ENCODE results near the gene NGLY1. TPM values are rescaled to one million over a fixed set of nuclear protein-coding genes. Genes with fewer than 3 reads are reported as not detected.

NGLY1 gene
- total RNA-seq, result 10 to 100 TPM; 65.9 to 67.3 TPM

DNA sequence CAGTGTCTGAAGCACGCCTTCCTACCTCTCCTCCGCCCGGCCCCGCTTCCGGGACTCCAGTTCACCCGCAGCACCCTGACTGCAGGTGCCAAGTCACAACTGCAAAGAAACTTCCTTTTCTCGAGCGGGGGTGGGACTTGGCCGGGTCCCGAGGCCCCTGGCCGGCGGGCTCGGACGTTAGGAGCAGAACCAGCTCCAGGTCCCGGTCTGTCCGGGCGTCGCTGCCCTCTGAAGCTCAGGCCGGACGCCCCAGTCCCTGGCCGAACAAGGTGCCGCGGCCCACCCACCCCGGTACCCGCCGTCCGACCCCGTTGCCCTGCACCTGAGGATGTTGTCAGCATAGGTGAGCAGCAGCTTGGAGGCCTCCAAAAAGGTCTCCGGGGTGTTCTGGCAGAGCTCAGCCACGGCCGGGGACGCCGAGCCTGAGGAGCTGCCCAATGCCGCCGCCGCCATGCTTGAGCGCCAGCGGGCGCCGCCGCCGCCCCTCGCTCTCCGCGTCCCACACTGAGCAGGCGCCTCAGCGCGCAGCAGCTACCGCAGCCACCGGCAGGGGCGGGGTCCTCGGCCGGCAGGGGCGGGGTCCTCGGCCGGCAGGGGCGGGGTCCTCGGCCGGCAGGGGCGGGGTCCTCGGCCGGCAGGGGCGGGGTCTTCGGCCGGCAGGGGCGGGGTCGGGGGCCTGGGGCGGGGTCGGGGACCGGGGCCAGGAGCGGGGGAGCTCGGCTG lies at the start of gene NGLY1:
NGLY1 (minus strand) TSS at position 506 of the 723 bp plus-strand sequence; CDS start at position 453, 53 bp downstream.
- peaks cover 0 to 10% of the 10 kb centered on the region in 2 donors for H3K36me3 Mint-ChIP-seq (ENCODE audit: insufficient read depth in 2 of 2)
- H3K9me3 Mint-ChIP-seq, result no peaks in the 10 kb centered on the region
- ATAC-seq (replicated peaks in 1 of 2) (peak; percentile 93 to 95), DNase-seq (peak; percentile 89 to 91)
- peaks cover 54% of the 10 kb centered on the region for H3K4me1 Mint-ChIP-seq (ENCODE audit: low read depth)
- peak within 1 kb of the TSS; percentile 83 to 86 for H3K4me3 Mint-ChIP-seq
- H3K27me3 Mint-ChIP-seq (ENCODE audit: low read depth), result no peaks in the 10 kb centered on the region
- peak within 1 kb of the TSS; percentile 92 for H3K27ac Mint-ChIP-seq

- no peak for DNase-seq
- Mint-ChIP-seq H3K4me1 (ENCODE audit: low read depth) (peaks cover under 1% of the 10 kb centered on the region), H3K27me3 (ENCODE audit: low read depth) (peaks cover 12% of the 10 kb centered on the region), H3K9me3 (peaks cover 0 to 2% of the 10 kb centered on the region in 2 donors), H3K27ac (no peak overlapping the region), H3K4me3 (no peak overlapping the region), H3K36me3 (ENCODE audit: insufficient read depth in 2 of 2) (no peaks in the 10 kb centered on the region)
- ATAC-seq (replicated peaks in 1 of 2), result no peak
Measured at GRCh38 chr3:25831578-25831977, 48.3 kb upstream of the NGLY1 start.

DNA sequence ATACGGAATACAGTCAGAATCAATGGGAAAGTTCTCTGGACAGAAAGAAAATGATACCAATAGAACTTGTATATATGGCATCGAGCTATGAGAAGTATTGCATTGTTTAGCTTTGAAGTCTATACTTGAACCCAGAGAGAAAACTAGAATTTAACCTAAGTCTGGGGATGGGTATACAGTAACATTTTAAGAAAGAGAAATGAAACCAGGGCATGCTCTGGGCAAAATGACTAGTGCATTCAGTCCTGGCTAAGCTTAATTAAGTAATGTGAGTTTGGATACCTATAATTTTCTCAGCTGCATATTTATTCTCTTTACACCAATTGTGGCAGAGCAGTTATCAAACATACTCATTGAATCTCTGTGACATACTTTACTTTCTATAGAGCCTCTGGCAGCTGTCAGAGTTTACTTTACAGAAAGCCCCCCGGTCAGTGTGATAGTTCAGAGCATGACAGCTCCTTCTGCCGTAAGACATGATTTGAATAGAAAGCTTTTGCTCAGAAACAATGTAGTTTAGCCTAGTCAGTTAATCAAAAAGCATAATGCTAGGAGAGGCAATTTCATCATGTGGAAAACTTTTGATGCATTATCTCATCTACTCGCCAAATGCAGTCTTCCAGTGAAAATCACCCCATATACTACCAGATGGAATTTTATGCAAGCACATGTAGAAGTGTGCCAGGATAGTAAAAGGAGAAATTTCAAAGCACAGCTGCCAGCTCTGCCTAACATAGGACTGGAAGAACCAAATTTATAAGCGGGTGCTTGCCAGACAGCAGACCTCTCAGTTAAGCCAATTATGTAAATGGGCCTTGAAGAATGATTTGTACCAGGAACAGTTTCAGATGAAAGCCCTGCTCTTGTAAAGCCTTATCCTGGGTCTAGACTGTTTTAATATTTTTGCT lies 47.4 kb upstream of the NGLY1 start:
- H3K27ac Mint-ChIP-seq, result no peak overlapping the region
- DNase-seq, result no peak
- peaks cover 10% of the 10 kb centered on the region for H3K4me1 Mint-ChIP-seq (ENCODE audit: low read depth)
- H3K4me3 Mint-ChIP-seq, result no peak overlapping the region
- no peak for ATAC-seq (replicated peaks in 1 of 2)
- no peaks in the 10 kb centered on the region for H3K36me3 Mint-ChIP-seq (ENCODE audit: insufficient read depth in 2 of 2)
- peaks cover 12% of the 10 kb centered on the region for H3K27me3 Mint-ChIP-seq (ENCODE audit: low read depth)
- H3K9me3 Mint-ChIP-seq, result peaks cover 0 to 2% of the 10 kb centered on the region in 2 donors

GRCh38 chr3:25826510-25826909 lies 43.3 kb upstream of the NGLY1 start:
- H3K27me3 Mint-ChIP-seq (ENCODE audit: low read depth), result peaks cover 6% of the 10 kb centered on the region
- no peaks in the 10 kb centered on the region for H3K36me3 Mint-ChIP-seq (ENCODE audit: insufficient read depth in 2 of 2)
- H3K9me3 Mint-ChIP-seq, result peaks cover 0 to 2% of the 10 kb centered on the region in 2 donors
- DNase-seq (no peak), ATAC-seq (replicated peaks in 1 of 2) (no peak)
- H3K4me3 Mint-ChIP-seq, result no peak overlapping the region
- H3K4me1 Mint-ChIP-seq (ENCODE audit: low read depth), result peaks cover 10% of the 10 kb centered on the region
- no peak overlapping the region for H3K27ac Mint-ChIP-seq

GRCh38 chr3:25823314-25823713 lies 40.1 kb upstream of the NGLY1 start:
- H3K27me3 Mint-ChIP-seq (ENCODE audit: low read depth), result peaks cover 6% of the 10 kb centered on the region
- H3K9me3 Mint-ChIP-seq, result no peaks in the 10 kb centered on the region
- no peak overlapping the region for H3K27ac Mint-ChIP-seq
- no peak overlapping the region for H3K4me3 Mint-ChIP-seq
- ATAC-seq (replicated peaks in 1 of 2) (no peak), DNase-seq (no peak)
- peaks cover 10% of the 10 kb centered on the region for H3K4me1 Mint-ChIP-seq (ENCODE audit: low read depth)
- no peaks in the 10 kb centered on the region for H3K36me3 Mint-ChIP-seq (ENCODE audit: insufficient read depth in 2 of 2)

GRCh38 chr3:25821746-25822573 lies 38.7 kb upstream of the NGLY1 start:
- DNase-seq, result no peak
- Mint-ChIP-seq H3K27ac (no peak overlapping the region), H3K36me3 (ENCODE audit: insufficient read depth in 2 of 2) (no peaks in the 10 kb centered on the region), H3K9me3 (no peaks in the 10 kb centered on the region), H3K4me1 (ENCODE audit: low read depth) (peaks cover 10% of the 10 kb centered on the region), H3K27me3 (ENCODE audit: low read depth) (peaks cover 9% of the 10 kb centered on the region), H3K4me3 (no peak overlapping the region)
- ATAC-seq (replicated peaks in 1 of 2), result no peak

DNA sequence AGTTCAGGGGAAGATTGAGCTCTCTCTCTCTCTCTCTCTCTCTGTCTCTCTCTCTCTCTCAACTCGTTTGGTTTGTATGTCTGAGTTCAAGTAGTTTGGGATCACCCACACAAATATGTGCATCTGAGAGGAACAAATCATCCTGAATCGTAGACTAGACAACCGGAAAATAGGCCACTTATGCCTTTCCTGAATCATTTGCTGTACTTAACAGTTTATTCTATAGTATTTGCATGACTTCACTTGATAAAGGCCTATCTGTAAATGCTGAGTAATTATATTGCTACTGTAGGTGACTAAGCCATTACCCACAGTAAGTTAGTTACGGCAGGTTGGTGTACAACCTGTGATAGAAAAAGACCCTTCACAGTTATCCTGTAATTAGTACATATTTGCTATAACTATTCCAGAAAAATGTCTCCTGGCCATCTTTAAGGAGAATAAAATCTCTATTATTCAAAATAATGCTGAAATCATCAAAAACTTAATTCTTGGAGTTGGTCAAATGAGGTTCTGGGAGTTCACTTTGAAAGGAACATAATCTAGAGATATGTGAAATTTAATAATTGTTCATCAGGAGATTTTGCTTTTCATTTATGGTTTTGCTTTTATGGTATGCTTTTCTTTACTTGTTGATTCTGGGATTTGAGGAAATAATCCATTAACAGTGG lies 37.7 kb upstream of the NGLY1 start:
- Mint-ChIP-seq H3K4me3 (no peak overlapping the region), H3K36me3 (ENCODE audit: insufficient read depth in 2 of 2) (no peaks in the 10 kb centered on the region), H3K9me3 (no peaks in the 10 kb centered on the region), H3K27ac (no peak overlapping the region), H3K4me1 (ENCODE audit: low read depth) (peaks cover 3% of the 10 kb centered on the region), H3K27me3 (ENCODE audit: low read depth) (peaks cover 19% of the 10 kb centered on the region)
- DNase-seq (no peak), ATAC-seq (replicated peaks in 1 of 2) (no peak)

- ATAC-seq (replicated peaks in 1 of 2) (peak; percentile 59 to 68), DNase-seq (no peak)
- H3K4me3 Mint-ChIP-seq, result no peak overlapping the region
- H3K4me1 Mint-ChIP-seq (ENCODE audit: low read depth), result no peaks in the 10 kb centered on the region
- H3K27ac Mint-ChIP-seq, result no peak overlapping the region
- H3K36me3 Mint-ChIP-seq (ENCODE audit: insufficient read depth in 2 of 2), result no peaks in the 10 kb centered on the region
- H3K9me3 Mint-ChIP-seq, result no peaks in the 10 kb centered on the region
- peaks cover 21% of the 10 kb centered on the region for H3K27me3 Mint-ChIP-seq (ENCODE audit: low read depth)
Measured at GRCh38 chr3:25820366-25820765, 37.1 kb upstream of the NGLY1 start.

- no peaks in the 10 kb centered on the region for H3K36me3 Mint-ChIP-seq (ENCODE audit: insufficient read depth in 2 of 2)
- no peak for DNase-seq
- H3K27me3 Mint-ChIP-seq (ENCODE audit: low read depth), result peaks cover 27% of the 10 kb centered on the region
- H3K27ac Mint-ChIP-seq, result no peak overlapping the region
- H3K4me3 Mint-ChIP-seq, result no peak overlapping the region
- H3K9me3 Mint-ChIP-seq, result no peaks in the 10 kb centered on the region
- no peak for ATAC-seq (replicated peaks in 1 of 2)
- H3K4me1 Mint-ChIP-seq (ENCODE audit: low read depth), result no peaks in the 10 kb centered on the region
Measured at GRCh38 chr3:25818335-25818734, 35.1 kb upstream of the NGLY1 start.

DNA sequence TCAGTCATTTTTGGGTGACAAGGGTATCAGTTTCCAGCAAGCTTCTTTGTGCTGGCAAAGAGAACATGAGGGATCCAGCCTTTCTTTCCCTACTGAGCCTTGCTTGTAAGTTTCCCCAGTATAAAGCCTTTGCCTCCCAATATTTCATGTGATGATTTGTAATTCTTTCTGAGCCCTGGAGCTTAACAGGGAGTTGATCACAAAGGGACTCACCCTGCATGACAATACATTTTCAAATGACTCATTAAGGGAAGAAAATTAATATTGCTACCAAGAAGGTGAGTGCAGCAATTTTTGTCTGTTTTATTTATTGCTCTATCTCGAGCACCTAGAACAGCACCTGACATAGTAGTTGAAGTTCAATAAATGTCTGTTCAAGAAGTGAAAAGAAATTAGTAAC lies 34.4 kb upstream of the NGLY1 start:
- Mint-ChIP-seq H3K27me3 (ENCODE audit: low read depth) (peaks cover 21% of the 10 kb centered on the region), H3K4me3 (no peak overlapping the region), H3K9me3 (no peaks in the 10 kb centered on the region), H3K27ac (no peak overlapping the region), H3K4me1 (ENCODE audit: low read depth) (no peaks in the 10 kb centered on the region), H3K36me3 (ENCODE audit: insufficient read depth in 2 of 2) (no peaks in the 10 kb centered on the region)
- ATAC-seq (replicated peaks in 1 of 2) (peak; percentile 13 to 16), DNase-seq (no peak)

DNA sequence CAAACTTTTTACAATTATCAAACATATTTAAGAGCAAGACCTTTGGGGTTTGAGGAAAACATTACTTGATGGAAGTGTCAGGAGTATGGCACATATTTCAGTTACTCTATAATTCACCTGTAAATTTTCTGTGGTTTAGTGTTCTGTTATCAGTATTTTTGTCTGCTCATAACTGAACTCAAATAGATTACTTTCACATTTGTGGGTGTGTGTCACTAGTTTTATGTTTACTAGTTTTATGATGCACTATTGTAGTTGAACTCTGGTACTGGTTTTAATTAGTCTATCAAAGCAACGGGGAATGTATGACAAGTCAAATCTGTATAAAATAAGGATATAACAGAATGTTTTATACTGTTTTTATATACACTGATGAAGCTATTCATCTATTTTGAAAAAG lies 33.9 kb upstream of the NGLY1 start:
- no peaks in the 10 kb centered on the region for H3K9me3 Mint-ChIP-seq

GRCh38 chr3:25812644-25813043 lies 29.4 kb upstream of the NGLY1 start:
- Mint-ChIP-seq H3K4me1 (ENCODE audit: low read depth) (no peaks in the 10 kb centered on the region), H3K27ac (no peak overlapping the region), H3K36me3 (ENCODE audit: insufficient read depth in 2 of 2) (no peaks in the 10 kb centered on the region), H3K4me3 (no peak overlapping the region), H3K27me3 (ENCODE audit: low read depth) (peaks cover 20% of the 10 kb centered on the region), H3K9me3 (no peaks in the 10 kb centered on the region)
- no peak for ATAC-seq (replicated peaks in 1 of 2)
- DNase-seq, result no peak

More for the DNA sequence above, 33.9 kb upstream of the NGLY1 start:
- Mint-ChIP-seq H3K27me3 (ENCODE audit: low read depth) (peaks cover 20% of the 10 kb centered on the region), H3K27ac (no peak overlapping the region), H3K4me1 (ENCODE audit: low read depth) (no peaks in the 10 kb centered on the region), H3K4me3 (no peak overlapping the region), H3K36me3 (ENCODE audit: insufficient read depth in 2 of 2) (no peaks in the 10 kb centered on the region)
- no peak for DNase-seq
- peak; percentile 79 for ATAC-seq (replicated peaks in 1 of 2)

All from activated T-cell treated with anti-CD3 and anti-CD28 coated beads, Interleukin-2, amount 50 U/mL, for 72 hours (primary cell).